Measurements from ENCODE around the gene PDLIM5.

- no peak for TF ChIP-seq CTCF (IDR thresholded peaks at IDR 0.05)
- no peak for TF ChIP-seq EP300 (IDR thresholded peaks at IDR 0.05)
- TF ChIP-seq POLR2A (IDR thresholded peaks at IDR 0.05): no peak
- no peak for TF ChIP-seq POLR2AphosphoS5 (IDR thresholded peaks at IDR 0.05)
Measured at GRCh38 chr4:94457692-94458106, 6.0 kb downstream of the PDLIM5 start.

All from suprapubic skin (tissue), 4 donors.